Prostate gland (tissue), 2 donors: ENCODE measurements around the gene FHOD3.

Experiments used
- POLR2A ChIP-seq: fragments of 450-650 bp; IDR thresholded peaks from one replicate; pipeline ENCODE4 v1.6.1; 2016; ENCODE audit warnings: antibody characterized with exemption, mild to moderate bottlenecking
- TF ChIP-seq, protein P1 (sequence below), 4 experiments: fragments of 200-600 bp in 2 of 4; fragments of 450-650 bp in 2 of 4; sonication (generic) in 2 of 4; IDR thresholded peaks; 1 replicate in 3 of 4; 2 replicates in 1 of 4; pipeline ENCODE4 v1.5.1; 2016 to 2019; ENCODE audit warnings: antibody characterized with exemption in 4 of 4, mild to moderate bottlenecking in 2 of 4, moderate library complexity in 2 of 4

DNA sequence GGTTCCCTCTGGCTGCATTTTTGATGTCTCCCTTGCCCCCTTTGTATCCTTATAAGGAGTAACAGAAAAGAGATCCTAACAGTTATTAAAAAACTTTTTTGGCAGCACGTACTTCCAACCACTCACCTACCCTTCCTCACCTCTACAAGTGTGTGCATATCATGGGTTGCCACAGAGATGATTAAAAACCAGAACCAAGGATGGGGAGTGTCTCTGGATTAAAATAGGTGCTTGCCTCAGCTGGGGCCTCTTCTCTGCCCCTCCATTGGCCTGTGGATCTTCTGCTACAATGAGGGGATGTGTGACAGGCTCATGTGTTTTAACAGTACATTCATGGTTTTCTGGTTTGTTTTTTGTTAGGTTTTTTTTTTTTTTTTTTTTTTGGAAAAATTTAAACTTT lies 160.8 kb downstream of the FHOD3 start:
- no peak for TF ChIP-seq POLR2A
- TF ChIP-seq, protein P1, sequence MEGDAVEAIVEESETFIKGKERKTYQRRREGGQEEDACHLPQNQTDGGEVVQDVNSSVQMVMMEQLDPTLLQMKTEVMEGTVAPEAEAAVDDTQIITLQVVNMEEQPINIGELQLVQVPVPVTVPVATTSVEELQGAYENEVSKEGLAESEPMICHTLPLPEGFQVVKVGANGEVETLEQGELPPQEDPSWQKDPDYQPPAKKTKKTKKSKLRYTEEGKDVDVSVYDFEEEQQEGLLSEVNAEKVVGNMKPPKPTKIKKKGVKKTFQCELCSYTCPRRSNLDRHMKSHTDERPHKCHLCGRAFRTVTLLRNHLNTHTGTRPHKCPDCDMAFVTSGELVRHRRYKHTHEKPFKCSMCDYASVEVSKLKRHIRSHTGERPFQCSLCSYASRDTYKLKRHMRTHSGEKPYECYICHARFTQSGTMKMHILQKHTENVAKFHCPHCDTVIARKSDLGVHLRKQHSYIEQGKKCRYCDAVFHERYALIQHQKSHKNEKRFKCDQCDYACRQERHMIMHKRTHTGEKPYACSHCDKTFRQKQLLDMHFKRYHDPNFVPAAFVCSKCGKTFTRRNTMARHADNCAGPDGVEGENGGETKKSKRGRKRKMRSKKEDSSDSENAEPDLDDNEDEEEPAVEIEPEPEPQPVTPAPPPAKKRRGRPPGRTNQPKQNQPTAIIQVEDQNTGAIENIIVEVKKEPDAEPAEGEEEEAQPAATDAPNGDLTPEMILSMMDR (IDR thresholded peaks at IDR 0.05), result no peak
